Neutrophil (primary cell): Measurements from ENCODE around the gene TLR6.

Source experiments
- H3K27ac ChIP-seq: fragments of 200-600 bp; sonication (generic); 2 replicates; pipeline ENCODE4 v1.5.1; 2016; ENCODE audit warnings: mild to moderate bottlenecking, moderate library complexity
- H3K27me3 ChIP-seq: fragments of 200-600 bp; sonication (generic); 2 replicates; pipeline ENCODE4 v1.6.0; 2016; ENCODE audit warnings: mild to moderate bottlenecking
- H3K36me3 ChIP-seq: fragments of 200-600 bp; sonication (generic); 2 replicates; pipeline ENCODE4 v1.5.1; 2017
- H3K4me1 ChIP-seq, 2 experiments: fragments of 200-600 bp in 1 of 2; sonication (generic) in 1 of 2; 1 replicate in 1 of 2; 2 replicates in 1 of 2; pipeline versions ENCODE4 v1.5.1 to v1.6.1; 2013 to 2016; ENCODE audit warnings: low read depth in 1 of 2, low read length in 1 of 2, mild to moderate bottlenecking in 1 of 2, moderate library complexity in 1 of 2; ENCODE audit not compliant: control insufficient read depth in 1 of 2, insufficient read depth in 1 of 2
- H3K4me3 ChIP-seq, 2 experiments: fragments of 200-600 bp in 1 of 2; sonication (generic) in 1 of 2; 1 replicate in 1 of 2; 2 replicates in 1 of 2; pipeline ENCODE4 v1.5.1; 2013 to 2016; ENCODE audit warnings: low read depth in 1 of 2, low read length in 1 of 2, mild to moderate bottlenecking in 1 of 2, moderate library complexity in 1 of 2
- H3K9me3 ChIP-seq: fragments of 200-600 bp; sonication (generic); 2 replicates; pipeline ENCODE4 v1.5.1; 2016
- CTCF ChIP-seq: fragments of 200-600 bp; sonication (generic); IDR thresholded peaks from 2 replicates; pipeline ENCODE4 v1.5.1; 2016; ENCODE audit warnings: antibody characterized with exemption

TLR6 gene

GRCh38 chr4:38889143-38889542, 32.5 kb upstream of the TLR6 start:
- Histone ChIP-seq H3K4me3 (no peak overlapping the region), H3K4me1 (no peaks in the 10 kb centered on the region), H3K36me3 (no peaks in the 10 kb centered on the region), H3K27ac (no peak overlapping the region), H3K9me3 (no peaks in the 10 kb centered on the region), H3K27me3 (no peaks in the 10 kb centered on the region)
- no peak for TF ChIP-seq CTCF

DNA sequence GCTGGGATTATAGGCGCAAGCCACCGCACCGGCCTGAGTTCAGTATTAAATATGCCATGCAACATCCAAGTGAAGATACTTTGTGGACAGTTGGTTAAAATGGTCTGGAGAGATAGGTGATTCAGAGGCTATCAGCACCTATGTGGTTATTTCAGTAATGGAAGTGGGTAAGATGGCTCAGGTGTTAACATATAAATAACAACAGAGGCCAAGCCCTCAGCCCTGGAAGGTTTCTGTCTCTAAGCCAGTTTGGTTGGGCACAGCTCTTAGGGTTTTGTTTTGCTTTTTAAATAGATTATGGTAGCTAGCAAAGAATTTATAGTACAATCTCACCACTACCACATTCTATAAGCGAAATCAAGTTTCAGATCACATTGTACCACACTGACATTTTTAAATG, 27.6 kb upstream of the TLR6 start:
- Histone ChIP-seq H3K27me3 (no peaks in the 10 kb centered on the region), H3K9me3 (no peaks in the 10 kb centered on the region), H3K4me3 (no peak overlapping the region), H3K36me3 (no peaks in the 10 kb centered on the region), H3K4me1 (no peaks in the 10 kb centered on the region), H3K27ac (no peak overlapping the region)
- no peak for TF ChIP-seq CTCF

DNA sequence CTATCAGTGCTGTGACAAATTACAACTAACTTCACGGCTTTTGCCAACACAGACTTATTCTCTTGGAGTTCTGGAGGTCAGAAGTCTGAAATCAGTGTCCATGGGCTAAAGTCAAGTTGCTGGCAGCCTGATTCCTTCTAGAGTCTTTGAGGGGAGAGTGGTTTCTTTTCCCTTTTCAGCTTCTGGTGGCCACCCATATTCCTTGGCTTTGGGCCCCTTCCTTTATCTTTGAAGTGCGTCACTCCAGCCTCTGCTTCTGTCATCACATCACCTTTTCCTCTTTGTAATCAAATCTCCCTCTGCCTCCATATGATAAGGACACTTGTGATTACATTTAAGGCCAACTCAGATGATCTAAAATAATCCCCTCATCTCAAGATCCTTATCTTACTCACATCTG, 20.0 kb upstream of the TLR6 start:
- H3K27me3 ChIP-seq: no peaks in the 10 kb centered on the region
- no peaks in the 10 kb centered on the region for H3K9me3 ChIP-seq
- no peak overlapping the region for H3K4me3 ChIP-seq
- no peaks in the 10 kb centered on the region for H3K36me3 ChIP-seq
- no peak overlapping the region for H3K27ac ChIP-seq
- H3K4me1 ChIP-seq: no peaks in the 10 kb centered on the region
- TF ChIP-seq CTCF: no peak

DNA sequence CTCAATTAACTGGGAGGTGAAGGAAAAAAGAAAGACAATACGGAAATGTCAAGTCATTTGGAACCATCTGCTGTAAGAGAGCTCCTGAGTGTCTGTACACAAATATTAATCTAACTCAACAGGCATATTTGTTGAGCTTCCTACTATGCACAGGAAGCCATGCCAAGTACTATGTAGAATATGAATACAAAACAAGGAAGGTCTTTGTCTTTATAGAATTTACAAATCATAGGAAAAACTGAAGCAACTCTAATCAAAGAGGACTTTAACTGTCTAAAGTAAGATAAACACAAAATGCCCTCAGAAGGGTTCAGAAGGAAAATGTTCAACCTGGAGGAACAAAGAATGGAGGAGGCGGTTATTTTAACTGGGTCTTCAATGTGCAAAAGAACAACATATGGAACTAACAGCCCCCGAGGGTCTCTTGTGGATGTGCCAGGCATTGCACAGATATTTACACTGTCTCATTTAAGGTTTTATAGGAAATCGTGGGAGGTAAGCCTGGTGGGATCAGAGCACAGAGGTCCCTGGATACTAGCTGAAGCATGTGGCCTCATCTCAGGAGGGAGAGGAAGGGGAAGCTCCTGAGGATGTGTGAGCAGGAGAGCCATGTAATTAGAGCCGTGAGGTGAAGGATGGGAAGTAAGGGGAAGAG, 16.8 kb upstream of the TLR6 start:
- no peak overlapping the region for H3K27ac ChIP-seq
- H3K4me1 ChIP-seq: no peaks in the 10 kb centered on the region
- no peaks in the 10 kb centered on the region for H3K9me3 ChIP-seq
- TF ChIP-seq CTCF: no peak
- no peak overlapping the region for H3K4me3 ChIP-seq
- no peaks in the 10 kb centered on the region for H3K36me3 ChIP-seq
- no peaks in the 10 kb centered on the region for H3K27me3 ChIP-seq

GRCh38 chr4:38872620-38873019, 16.0 kb upstream of the TLR6 start:
- H3K4me1 ChIP-seq: peaks cover 7% of the 10 kb centered on the region in 2 experiments
- H3K9me3 ChIP-seq: no peaks in the 10 kb centered on the region
- H3K4me3 ChIP-seq: no peak overlapping the region
- H3K27ac ChIP-seq: no peak overlapping the region
- no peak for TF ChIP-seq CTCF
- H3K27me3 ChIP-seq: no peaks in the 10 kb centered on the region
- no peaks in the 10 kb centered on the region for H3K36me3 ChIP-seq
